ENCODE results near the gene ANKRD11.

DNA sequence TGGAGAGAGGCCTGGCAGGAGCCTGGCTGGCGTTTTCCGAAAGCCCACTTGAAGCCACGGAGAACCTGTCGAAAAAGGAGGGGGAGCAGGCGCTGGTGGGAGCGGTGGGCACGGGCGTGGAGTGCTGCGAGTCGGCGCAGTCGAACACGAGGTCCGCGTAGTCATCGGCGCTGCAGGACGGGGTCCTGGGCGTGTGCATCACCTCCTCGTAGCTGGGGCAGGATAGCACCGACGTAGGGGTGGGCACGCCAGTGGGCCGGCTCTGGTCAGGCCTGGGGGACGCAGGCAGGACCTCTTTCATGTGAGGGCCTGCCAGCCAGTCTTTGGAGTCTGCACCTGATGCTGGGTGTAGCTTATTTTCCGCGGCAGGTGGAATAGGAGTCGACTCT, 209.2 kb downstream of the ANKRD11 start:
- TF ChIP-seq ZNF274 (IDR thresholded peaks at IDR 0.05; ENCODE audit: low read depth, low read length) (no peak), YY1 (IDR thresholded peaks at IDR 0.05; ENCODE audit: insufficient read depth, insufficient read length) (no peak), SUZ12 (IDR thresholded peaks at IDR 0.05; ENCODE audit: extremely low read depth, insufficient read depth, insufficient read length) (no peak)
